HG02571 (cell line): ENCODE results near the gene UBASH3A.

ENCODE experiments used
- ATAC-seq: cut with Tn5 transposase; IDR thresholded peaks from one replicate; pipeline ENCODE4 v1.9.1; 2021; ENCODE audit warnings: mild to moderate bottlenecking, moderate library complexity; ENCODE audit not compliant: unreplicated experiment

Gene UBASH3A

DNA sequence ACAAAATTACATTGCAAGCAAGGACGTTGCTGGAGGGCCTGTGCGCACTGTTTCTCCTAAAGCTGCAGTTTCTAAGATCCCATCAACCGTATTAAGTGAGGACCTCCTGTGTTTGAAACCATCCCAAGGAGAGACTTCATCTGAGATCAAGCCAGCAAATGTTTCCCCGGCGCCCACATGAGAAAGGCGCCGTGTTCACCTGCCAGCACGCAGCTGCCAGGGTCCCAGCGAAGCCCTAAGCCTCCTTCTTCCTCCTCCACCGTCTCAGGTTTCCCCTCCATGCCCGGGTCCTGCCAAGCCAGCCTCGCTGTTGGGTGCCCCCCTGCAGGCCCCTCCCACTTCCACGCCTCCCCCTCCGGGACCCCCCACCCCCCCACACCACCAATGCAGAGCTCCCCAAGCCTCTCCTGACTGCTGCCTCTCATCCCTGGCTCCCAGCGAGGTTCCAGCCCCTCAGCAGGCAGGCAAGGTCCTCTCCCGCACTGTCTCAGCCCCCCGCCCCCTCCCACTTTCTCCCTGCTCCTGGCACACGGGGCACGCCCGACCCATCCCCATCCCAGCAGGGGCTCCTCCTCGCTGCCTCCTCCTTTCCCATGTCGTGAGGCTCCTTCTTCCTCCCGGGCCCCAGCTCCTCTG lies 28.7 kb upstream of the UBASH3A start:
- ATAC-seq, result no peak

DNA sequence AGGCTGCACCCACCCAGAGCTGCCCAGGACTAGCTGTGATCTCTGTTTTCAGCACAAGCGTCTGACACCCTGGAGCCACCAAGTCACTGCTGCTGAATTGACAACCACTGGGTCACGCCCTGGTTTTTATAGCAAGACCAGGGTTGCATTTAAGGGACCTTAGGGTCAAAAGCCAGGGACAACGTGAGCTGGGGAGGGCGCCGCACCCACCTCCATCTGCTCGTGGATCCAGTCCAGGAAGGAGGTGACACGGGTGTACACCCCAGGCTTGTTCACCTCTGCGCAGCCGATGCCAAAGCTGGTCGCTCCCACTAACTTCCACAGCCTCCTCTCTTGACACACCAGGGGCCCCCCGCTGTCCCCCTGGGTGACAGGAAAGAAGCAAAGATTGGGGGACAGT lies 28.2 kb upstream of the UBASH3A start:
- no peak for ATAC-seq

DNA sequence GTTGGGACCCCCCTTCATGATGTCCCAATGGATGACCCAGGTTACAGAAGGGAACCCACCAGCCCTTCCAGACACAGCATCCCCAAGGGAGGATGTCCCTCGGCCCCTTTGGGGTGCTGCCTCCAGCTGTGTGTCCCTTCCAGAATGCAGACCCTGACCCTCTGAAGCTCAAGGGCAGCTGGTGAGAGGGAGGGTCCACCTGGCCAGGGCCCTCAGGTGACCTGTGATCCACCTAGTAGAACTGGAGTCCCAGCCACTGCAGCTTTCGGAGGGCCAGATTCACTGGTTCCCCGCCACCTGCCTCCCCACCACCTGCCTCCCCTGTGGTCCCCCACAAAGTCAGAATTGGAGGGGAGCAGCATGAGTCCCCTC lies 27.8 kb upstream of the UBASH3A start:
- ATAC-seq, result no peak

DNA sequence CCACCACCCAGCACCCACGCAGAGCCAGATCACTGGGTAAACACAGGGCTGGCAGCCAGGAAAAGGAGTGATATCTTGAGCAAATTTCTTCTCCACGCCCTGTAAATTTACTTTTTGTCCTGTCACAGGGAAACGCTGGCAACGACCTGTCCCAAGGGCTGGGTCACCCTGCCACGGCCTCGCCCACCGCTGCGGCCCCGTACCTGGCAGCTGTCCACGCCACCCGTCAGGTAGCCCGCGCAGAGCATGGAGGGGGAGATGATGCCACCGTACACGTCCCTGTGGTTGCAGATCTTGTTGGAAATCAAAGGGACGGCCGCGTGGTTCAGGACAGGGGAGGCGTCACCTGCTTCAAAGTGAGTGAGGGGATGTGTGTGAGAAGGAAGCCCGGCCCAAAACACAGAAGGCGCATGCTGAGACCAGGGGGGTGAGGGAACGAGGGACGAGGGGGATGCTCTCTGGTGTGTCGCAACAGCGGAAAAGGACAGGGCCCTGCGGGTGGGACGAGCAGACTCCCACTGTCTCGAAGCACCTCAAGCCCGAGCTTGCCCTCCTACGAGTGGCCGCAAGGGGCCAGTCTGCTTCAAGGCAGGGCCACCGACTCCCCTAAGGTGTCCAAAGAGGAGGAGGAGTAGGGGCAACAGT lies 27.2 kb upstream of the UBASH3A start:
- ATAC-seq, result no peak

DNA sequence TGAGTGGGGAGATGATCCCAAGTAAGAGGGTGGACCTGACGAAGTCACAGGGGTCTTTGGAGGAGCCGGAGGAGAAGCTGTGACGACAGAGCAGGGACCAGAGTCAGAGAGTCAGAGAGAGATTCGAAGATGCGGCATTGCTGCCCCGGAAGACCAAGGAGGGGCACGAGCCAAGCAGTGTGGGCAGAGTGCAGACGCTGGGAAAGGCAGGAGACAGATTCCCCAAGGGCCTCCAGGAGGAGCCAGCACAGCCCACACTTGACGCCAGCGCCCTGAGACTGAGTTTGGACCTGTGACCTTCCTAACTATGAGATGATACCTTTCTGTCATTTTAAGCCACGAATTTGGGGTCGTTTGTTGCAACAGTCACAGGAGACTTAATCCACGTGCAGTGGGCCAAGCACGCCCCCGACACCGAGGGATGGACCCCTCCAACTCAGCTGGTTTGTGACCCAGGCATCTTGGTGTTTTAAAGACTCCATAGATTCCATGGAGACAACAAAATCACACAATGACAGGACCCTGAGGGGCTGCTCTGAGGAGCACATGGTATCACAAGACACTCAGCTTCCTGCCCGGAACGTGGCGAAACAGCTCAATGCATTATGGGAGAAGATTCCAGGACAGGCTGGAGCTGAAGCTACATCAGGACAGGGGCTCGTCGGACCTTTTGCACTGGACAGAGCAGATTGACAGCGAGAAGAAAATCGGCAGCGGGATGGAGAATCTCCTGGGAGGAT lies 26.3 kb upstream of the UBASH3A start:
- no peak for ATAC-seq

DNA sequence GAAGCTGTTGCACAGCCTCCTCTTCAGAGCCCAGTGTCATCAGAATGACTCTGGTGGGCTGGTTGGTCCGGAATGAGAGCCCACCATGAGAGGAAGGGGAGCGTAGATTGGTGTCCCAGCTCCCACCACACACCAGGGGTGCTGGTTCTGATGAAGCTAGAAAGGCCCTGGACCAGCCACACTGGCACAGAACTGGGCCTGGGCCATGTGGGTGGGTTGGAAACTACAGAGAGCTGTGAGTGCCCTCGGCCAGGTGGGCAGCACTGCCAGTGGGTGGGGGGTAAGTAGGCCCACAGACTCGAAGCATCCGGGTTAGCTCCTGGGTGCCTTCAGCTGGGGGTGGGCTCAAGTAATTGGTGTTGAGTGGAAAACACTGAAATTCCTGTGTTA lies 25.8 kb upstream of the UBASH3A start:
- ATAC-seq, result no peak

DNA sequence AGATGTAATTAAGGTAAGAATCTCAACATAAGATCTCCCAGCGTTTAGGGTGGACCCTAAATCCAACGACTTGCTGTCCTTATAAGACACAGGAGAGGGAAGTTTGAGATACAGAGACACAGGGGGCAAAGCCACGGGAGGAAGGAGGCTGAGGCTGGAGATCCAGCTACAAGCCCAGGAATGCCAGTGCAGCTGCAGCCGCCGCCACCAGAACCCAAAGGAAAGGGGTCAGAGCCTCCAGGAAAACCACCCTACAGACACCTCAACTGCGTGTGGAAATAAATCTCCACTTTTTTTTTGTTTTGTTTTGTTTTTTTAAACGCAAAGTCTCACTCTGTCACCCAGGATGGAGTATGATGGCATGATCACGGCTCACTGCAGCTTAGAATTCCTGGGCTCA lies 25.3 kb upstream of the UBASH3A start:
- ATAC-seq, result no peak

DNA sequence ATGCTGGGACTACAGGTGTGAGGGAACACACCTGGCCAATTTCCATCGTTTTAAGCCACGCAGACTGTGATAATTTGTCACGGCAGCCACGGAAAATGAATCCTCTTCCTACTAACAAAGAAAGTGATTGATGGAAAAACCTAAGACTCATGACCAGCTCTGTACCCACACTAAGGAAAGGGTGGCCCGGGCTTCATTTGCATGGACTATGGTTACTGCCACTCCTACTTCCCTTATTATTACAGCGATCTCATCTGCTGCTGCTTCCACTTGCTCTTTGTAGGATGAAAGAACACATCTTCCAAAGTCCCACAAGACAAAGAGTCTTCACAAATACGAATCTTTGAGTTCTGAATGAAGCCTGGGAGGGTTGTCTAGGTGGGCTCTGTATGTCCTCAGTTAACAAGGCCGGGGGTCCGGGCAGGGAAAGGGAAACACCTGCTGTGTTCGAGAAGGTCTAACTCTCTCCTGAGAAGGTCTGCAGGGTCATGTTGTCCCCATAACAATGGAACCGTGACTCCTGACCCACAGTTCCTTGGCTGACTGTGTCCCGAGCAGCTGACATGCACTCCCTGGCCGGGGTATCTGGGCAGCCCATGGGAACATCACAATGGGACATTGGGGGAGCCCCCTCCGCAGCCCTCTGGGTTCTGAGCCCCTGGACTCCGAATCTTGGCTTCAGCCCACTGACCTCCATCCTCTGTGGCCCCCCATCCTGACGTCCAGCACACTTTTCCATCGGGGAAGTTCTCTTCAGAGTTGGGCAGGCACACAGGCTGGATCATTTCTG lies 24.1 kb upstream of the UBASH3A start:
- no peak for ATAC-seq

DNA sequence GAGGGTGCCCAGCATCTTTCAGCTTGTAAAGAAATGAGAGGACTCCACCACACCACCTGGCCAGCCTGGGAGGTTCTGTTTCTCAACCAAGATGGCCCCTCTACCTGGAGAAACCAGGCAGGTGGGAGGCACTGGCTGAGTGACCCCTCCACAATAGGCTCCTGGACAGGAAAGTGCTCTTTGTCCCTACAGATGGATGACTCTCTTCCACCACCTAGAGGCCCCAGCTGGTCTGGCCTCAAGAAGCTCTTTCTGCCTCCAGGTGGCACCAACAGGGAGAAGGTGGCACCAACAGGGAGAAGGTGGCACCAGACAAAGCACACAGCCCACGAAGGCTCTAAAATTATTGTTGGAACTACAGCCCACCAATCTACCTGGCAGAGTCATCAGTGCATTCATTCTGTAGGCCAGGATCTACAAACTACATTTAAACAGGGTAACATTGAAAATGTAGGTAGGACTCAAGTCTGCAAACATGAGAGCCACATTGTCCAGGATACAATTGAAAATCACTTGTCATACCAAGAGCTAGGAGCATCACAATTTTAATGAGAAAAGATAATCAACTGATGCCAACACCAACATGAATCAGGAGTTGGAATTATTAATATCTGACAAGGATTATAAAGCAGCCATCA lies 22.2 kb upstream of the UBASH3A start:
- ATAC-seq, result no peak

DNA sequence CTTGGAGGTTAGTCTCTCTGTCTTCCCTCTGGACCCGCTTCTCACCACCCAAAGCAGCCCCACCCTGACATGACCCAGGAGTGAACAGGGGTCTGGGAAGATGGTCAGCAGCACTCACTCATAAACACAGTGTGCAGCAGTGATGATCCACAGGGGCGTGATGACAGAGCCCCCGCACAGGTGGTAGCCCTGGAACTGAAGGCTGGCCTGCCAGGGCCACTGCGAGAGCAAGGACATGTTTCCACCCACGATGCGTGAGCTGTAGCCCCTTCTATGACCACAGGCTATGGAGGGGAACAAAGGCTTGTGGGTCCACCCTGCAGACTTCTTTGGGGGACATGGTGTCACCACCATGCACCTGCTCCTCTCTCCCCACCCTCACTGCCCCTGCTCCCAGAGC lies 20.8 kb upstream of the UBASH3A start:
- no peak for ATAC-seq

DNA sequence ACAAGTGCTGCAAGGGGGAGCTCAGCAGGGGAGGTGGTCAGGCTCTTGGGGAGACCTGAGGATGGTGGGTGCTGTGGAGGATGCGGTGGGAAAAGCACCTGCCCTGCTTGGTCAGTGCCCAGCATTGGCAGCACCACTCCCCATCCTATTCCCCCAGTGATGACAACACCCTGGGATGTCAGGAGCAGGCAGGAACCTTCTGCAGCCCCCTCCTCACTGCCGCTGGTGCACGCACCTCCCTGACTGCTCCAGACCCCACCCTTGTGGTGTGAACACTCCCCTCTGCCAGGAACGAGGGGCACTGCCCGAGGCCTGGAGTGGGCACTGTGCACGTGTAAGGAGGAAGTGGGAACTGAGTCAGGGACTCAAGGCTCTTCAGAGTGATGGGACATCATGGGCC lies 20.4 kb upstream of the UBASH3A start:
- ATAC-seq, result no peak

DNA sequence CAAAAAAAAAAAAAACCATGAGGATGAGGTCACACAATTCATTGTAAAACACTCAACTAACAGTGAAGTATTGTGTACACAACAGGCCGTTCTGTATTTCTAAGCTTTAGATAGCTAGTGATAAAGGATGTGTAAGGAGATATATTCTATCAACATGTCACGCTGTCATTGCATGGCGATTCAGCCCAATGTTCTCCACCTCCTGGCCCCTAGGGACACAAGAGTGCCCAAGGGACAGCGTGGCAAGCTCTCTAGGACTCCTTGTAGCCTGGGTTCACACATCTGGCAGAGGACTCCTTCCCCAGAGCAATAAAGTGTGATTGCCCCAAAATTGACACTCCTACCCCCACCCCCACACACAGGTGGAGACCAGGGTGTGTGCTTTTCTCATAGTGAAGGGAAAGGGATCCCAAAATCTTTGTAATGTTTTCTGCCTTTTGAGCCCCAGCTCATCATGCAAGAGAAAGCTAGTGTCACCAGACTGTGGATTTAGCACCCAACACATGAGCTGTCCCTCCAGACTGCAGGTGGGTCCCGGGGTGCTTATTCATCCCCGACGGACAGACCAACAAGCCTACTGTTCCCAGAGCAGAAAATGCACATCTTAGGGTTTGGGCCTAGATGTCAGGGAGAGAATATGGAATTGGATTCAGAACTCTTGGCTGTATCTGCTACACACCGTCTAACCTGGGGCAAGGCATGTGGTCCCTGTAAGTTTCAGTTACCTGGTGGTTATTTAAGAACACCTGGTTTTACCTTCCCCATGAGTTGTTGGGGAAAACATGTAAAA lies 19.4 kb upstream of the UBASH3A start:
- ATAC-seq, result no peak

DNA sequence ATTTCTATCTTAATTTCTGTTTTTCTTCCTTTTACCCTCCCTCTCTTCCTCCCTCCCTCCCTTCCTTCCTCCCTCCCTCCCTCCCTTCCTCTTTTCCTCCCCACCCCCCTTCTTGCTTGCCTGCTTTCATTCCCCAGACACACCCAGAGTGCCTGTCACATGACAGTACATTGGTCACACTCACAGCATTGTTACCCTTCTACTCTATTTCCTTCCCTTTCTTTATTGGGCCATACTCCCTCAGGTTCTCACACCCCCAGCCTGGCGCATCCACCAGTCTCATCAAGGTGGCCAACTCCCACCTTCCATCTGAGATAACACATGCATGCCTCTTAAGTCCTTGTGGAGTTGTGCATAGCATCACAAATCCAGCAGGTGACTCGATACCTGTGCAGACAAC lies 18.7 kb upstream of the UBASH3A start:
- ATAC-seq, result no peak

DNA sequence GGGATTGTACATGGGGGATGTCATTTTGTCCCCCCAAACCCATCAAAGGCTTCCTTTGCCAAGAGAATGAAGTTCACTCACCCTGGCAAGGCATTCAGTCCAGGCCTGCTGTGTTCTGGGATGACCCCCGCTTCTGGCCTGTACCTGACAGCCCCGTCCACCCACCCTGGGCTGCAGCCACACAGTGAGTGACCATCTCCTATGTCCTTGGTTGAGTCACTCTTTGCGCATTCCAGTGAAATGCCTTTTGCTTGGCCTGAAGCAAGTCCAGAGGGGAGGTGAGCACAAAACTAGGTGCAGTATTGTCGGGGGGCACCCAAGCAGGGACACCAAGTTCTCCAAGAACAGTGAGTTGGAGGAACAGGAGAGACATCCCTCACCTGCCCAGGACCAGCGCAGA lies 18.1 kb upstream of the UBASH3A start:
- ATAC-seq, result no peak

DNA sequence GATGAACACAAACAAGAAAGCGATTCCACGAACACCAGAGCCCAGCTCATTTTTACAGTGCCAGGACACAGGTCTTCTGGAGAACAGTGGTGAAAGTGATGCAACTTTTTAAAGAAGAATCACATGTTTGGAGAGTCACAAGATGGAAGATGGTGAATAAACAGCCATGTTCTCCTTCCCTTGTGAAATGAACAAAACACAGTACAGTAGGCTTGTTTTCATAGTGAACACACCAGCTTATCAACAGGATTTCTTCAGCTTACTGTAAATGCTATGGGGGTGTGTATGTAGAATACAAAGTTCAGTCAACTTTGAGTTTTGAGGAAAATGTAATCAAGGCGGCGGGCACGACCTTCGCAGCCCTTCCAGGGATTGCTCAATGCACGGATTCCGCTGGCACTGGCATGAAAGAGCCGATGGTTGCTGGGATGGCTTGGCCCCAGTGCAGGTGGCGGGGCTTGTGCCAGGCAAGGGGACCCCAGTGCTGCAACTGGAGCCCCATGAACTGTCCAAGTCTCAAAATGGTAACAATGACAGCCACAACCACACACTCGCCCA lies 17.6 kb upstream of the UBASH3A start:
- no peak for ATAC-seq

DNA sequence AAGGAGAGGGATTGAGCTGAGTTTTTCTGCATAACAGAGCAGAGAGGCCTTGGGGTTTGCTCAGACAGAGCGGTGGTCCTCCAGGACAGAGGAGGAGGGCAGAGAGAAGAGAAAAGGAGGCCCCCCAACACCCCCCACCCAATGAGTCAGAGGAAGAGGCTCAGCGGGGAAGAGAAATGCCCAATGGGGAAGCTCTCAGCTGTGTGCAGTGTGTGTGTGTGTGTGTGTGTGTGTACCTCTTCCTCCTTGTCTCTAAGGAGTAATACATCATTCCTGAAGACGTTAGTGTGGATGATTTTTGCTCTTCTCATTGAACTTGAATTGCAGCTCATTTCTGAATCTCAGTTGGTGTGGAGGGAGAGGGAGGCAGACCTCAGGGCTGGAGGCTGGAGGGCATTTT lies 16.5 kb upstream of the UBASH3A start:
- no peak for ATAC-seq

DNA sequence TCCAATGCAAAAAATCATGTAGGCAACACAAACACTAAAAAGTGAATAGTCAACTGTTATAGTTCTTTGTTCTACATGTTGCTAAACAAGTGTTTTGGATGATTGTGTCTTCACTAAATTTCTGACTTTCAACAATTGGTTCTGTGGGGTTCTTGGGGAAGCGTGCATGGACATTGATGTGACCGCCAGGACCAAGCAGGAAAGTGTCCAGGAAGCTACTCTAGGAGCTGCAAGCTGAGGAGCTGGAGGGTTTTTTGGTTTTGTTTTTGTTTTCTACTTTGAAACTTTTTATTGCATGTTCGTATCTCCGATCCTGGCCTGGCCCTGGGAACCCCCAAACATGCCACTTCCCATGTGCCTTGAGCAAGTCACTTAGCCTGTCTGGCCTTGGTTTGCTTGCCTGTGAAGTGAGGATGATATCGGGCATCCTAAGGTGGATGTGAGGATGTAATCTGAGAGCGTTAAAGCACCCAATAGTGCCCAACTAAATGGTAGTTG lies 15.8 kb upstream of the UBASH3A start:
- no peak for ATAC-seq

DNA sequence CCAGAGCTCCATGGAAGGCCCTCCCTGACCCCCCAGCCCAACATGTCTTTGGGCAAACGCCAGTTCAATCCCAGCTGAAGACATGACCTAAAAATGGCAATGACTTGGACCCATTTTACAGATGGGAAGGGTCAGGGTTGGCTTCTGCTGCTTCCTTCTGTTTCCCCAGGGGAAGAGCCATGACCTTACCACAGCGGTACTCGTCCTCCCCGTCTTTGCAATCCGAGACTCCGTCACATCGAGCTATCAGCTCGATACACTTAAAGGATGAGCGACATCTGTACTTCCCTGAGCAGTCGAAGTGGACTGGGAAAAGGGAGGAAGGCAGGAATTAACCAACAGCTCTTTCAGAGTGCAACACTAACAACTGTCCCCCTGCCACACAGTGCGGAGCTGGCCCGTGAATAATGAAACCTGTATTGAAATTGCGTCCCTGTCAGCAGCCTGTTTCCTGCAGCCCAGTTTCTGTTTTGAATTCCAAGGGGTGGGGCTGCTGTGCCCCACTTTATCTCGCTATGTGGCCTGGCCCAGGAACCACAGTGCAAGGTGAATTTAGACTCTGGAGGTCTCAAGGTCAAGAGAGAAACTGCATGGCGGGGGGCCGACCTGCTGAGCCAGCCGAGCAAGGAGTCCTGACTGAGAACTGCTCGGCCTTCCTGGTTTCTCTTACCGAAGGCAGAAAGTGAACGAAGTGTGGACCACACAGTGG lies 14.8 kb upstream of the UBASH3A start:
- ATAC-seq, result no peak

DNA sequence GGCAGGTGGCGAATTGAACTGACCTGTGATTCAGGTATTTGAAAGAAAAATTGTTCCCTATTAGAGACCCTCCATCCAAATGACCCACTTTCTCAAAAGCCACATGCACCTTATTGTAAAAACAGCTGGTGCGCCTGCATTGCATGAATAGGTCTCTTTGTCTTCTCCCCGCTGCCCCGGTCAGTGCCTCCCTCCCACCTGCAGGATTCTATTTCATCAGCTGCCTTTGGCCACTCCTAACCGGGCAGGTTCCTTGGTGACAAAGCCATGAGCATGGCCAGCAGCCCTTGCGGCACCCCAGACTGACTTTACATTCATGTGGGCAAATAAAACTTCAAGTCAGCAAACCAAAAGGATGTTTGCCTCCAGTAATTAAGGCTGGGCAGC lies 14.3 kb upstream of the UBASH3A start:
- ATAC-seq, result no peak
